Mesenteric fat pad (tissue), 1 donor: ENCODE results near the gene EPHB2. TPM values are rescaled to one million over a fixed set of nuclear protein-coding genes. Genes with fewer than 3 reads are reported as not detected.

Source experiments
- DNase-seq: peaks from one replicate; pipeline ENCODE4 v3.0.0-alpha.2; 2020; ENCODE audit warnings: low spot score
- total RNA-seq: library from RNA; stranded (reverse); fragmentation: NEBNext Ultra II Directional; extraction: Animal tissue kit (Norgen Biotek cat#: 25700); gene quantifications from one replicate; pipeline ENCODE4 v1.2.1, GENCODE V29; 2021
- donor health status: DM: yes; HTN: yes; CAD: no.

The EPHB2 gene
- total RNA-seq, 1 donor from 2014 or later = 5.7 TPM

GRCh38 chr1:22721122-22721873, 10.7 kb downstream of the EPHB2 start:
- DNase-seq = no peak

GRCh38 chr1:22722901-22723550, 12.4 kb downstream of the EPHB2 start:
- no peak for DNase-seq

GRCh38 chr1:22727873-22728272, 17.2 kb downstream of the EPHB2 start:
- no peak for DNase-seq

GRCh38 chr1:22728751-22729399, 18.2 kb downstream of the EPHB2 start:
- no peak for DNase-seq

- DNase-seq = no peak
Observed at GRCh38 chr1:22729400-22729773, 18.7 kb downstream of the EPHB2 start.

- DNase-seq = no peak
Observed at GRCh38 chr1:22729912-22730311, 19.3 kb downstream of the EPHB2 start.

GRCh38 chr1:22731924-22732720, 21.5 kb downstream of the EPHB2 start:
- no peak for DNase-seq

- no peak for DNase-seq
Observed at GRCh38 chr1:22733643-22734042, 23.0 kb downstream of the EPHB2 start.

GRCh38 chr1:22736501-22737080, 26.0 kb downstream of the EPHB2 start:
- DNase-seq = no peak

- no peak for DNase-seq
Observed at GRCh38 chr1:22737374-22738068, 26.9 kb downstream of the EPHB2 start.

- no peak for DNase-seq
Observed at GRCh38 chr1:22738069-22738435, 27.4 kb downstream of the EPHB2 start.

GRCh38 chr1:22738522-22738921, 27.9 kb downstream of the EPHB2 start:
- DNase-seq = no peak

GRCh38 chr1:22739648-22740385, 29.2 kb downstream of the EPHB2 start:
- DNase-seq = no peak

- DNase-seq = no peak
Observed at GRCh38 chr1:22741118-22741517, 30.5 kb downstream of the EPHB2 start.

GRCh38 chr1:22745669-22746585, 35.3 kb downstream of the EPHB2 start:
- no peak for DNase-seq

GRCh38 chr1:22747021-22747734, 36.5 kb downstream of the EPHB2 start:
- DNase-seq = no peak

GRCh38 chr1:22747735-22748073, 37.1 kb downstream of the EPHB2 start:
- DNase-seq = no peak

- DNase-seq = no peak
Observed at GRCh38 chr1:22749503-22749902, 38.9 kb downstream of the EPHB2 start.
